GM21723 (cell line): ENCODE results near the gene IL1RL2.

Experiments
- ATAC-seq: cut with Tn5 transposase; IDR thresholded peaks from one replicate; pipeline ENCODE4 v1.9.1; 2021; ENCODE audit warnings: mild to moderate bottlenecking, moderate library complexity; ENCODE audit not compliant: unreplicated experiment

The IL1RL2 gene

GRCh38 chr2:102238039-102238756 lies 51.4 kb downstream of the IL1RL2 start:
- ATAC-seq: no peak

DNA sequence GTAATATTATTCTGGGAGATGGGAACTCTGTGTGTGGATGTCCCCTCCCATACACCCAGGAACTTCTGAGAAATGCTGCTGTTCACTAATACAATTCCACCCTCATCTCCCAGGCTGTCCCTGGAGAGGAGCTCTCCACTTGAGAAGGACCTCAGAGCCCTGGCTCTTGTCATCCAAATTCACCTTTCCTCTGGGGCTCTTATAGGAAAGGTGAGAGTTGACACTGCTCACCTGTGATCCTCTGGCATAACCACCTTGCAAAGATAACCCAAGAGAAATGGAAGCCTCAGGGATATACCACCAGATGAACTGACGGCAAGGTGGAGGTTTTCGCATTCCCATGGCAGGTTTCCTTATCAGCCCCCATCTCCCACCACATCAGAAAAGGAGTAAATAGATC lies 52.0 kb downstream of the IL1RL2 start:
- ATAC-seq: no peak

DNA sequence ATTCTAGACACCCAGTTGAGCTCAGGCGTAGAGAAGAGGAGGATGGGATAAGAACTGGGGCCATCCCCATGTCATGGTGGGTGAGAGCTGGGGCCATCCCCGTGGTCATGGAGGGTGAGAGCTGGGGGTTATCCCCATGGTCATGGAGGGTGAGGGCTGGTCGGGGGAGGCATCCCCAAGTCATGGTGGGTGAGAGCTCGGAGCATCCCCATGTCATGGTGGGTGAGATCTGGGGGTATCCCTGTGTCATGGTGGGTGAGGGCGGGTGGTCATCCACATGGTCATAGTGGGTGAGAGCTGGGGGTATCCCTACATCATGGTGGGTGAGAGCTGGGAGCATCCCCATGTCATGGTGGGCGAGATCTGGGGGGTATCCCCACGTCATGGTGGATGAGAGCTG lies 52.5 kb downstream of the IL1RL2 start:
- no peak for ATAC-seq

DNA sequence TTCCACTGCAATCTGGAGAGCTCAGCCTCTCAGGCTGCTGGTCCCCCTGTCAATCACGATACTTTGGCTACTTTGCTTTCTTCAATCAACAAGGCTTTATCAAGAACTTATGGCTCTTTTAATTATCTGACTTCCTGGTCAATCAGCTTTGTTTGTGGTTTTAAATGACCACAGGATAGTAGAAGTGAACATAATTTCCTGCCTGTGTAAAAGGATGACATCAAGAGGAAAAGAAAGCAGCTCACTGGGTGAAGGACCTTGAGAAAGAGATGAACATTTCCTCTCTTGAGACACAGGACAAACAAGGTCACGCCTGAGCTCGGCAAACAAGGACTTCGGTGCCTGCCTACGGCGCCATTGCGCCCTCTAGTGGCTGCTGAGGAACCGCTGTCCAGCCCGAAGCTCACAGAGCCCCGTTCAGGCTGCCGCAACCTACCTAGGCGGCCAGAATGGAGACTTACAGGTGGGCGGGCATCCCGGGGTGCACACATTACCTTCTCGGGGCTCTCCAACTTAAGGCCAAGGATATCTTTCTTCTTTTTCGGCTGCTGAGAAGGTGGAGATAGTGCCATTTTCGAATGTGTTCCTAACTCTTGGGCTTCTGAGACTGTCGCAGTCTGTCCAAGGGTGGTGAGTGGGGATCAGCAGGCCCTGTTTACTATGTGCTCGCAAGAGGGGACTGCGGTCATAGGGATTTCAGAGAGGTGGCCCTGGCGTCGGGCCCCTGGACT lies 54.0 kb downstream of the IL1RL2 start:
- ATAC-seq: peak; percentile 87

GRCh38 chr2:102241616-102242305 lies 54.9 kb downstream of the IL1RL2 start:
- ATAC-seq: no peak

- ATAC-seq: no peak
Observed at GRCh38 chr2:102245266-102246151, 58.7 kb downstream of the IL1RL2 start.

DNA sequence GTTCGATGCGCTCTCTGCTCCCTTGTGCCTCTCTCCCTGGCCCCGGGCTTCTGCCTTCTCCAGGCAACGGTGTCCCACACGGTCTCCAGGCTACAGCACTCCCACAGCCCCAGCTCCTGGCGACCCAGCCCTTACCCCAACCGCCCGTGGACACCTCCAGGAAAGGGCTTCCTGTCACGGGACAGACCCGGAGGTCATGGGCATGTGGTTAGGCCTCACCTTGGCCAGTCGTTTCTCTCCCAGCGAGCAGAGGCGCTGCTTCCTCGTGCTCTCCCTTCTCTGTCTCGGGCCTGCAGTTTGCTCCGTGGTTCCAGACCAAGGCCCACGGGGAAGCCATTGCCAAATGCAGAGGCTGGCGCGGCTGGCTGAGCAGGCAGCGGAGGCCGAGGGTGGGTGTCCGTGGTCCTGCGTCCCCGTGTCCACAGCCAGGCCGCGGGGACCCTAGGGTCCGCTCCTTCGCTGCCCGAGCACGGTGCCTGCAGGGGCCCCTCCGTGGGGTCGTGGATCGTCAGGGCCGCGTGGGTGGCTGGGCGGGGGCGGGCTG lies 63.5 kb downstream of the IL1RL2 start:
- no peak for ATAC-seq

- ATAC-seq: no peak
Observed at GRCh38 chr2:102251042-102251848, 64.4 kb downstream of the IL1RL2 start.

GRCh38 chr2:102251849-102252203 lies 65.0 kb downstream of the IL1RL2 start:
- ATAC-seq: no peak

- no peak for ATAC-seq
Observed at GRCh38 chr2:102252236-102252635, 65.4 kb downstream of the IL1RL2 start.

DNA sequence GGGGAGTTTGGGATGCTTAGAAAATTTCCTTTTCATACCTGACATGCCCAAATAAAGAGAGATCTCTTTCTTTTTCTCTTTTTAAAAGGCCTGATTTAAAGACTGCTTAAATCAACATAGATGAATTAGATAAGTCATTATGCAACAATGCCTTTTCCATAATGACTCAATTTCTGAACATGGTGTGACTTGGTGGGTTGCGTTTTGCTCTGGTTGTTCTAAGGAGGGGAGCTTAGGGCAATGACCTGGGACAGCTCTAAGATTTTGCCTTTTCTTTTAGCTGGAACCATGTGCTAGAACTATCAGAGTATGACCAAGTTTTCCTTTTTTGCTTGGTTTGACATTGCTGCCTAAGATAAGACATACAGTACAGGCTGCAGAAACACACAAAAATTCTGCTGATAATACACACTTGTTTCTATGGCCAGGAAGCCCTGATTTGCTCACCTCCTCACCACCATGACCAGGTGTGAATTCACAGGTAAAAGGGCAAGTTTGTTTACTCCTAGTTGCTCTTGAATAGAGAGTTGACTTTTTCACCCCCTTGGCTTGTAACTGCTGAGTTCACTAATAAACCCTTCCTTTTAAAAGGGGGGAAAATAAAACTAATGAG lies 66.4 kb downstream of the IL1RL2 start:
- no peak for ATAC-seq

- no peak for ATAC-seq
Observed at GRCh38 chr2:102253753-102254150, 66.9 kb downstream of the IL1RL2 start.

GRCh38 chr2:102256276-102256675 lies 69.5 kb downstream of the IL1RL2 start:
- no peak for ATAC-seq

DNA sequence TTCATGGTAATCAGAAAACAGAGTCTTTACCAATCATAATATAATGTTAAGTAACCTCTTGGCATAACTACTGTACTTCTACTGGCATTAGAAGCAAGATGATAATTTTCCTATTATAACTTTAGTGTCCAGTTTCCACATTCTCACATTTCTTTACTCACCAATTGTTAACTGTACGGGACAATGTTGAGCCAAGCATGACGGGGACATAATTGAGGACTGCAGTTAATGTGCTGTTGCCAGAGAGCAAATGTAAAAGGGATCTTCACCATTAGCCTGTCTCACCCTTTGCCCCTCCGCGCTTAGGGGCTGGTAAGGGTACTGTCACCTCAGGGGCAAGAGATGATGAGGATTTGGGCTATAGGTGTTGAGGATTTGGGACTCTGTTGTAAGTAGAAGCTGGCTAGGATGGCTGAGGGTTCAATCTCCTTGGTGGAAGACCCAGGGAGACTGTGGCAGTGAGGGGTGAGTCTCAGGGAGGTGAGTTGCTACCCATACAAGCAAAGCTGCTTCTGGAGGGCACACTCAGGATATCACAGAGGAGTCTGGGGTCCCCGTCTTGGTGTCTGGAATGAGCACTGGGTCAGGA lies 70.1 kb downstream of the IL1RL2 start:
- ATAC-seq: no peak

DNA sequence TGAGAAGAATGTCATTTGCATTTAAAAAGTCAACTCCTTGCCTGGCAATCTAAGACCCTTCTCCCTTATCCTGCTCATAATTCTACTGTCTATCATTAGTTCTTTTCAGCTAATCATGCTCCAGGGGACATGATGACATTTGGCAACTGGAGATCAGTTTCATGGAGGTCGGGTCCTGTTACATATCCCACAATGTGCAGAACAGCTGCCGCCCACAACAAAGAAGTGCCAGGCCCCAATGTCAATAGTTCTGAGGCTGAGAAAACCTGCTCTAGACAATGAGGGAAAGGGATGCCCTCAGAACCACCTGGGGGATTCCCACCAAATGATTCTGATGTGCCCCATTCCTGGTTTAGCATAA lies 71.2 kb downstream of the IL1RL2 start:
- ATAC-seq: no peak

GRCh38 chr2:102258386-102259074 lies 71.7 kb downstream of the IL1RL2 start:
- no peak for ATAC-seq

- no peak for ATAC-seq
Observed at GRCh38 chr2:102261467-102262135, 74.8 kb downstream of the IL1RL2 start.
